Caco-2 (cell line): ENCODE measurements around the gene ITSN2. TPM values are rescaled to one million over a fixed set of nuclear protein-coding genes. Genes with fewer than 3 reads are reported as not detected.

Experiments
- BruUV-seq: library from RNA; stranded (reverse); fragments of 400-500 nt; replicated peaks from 2 replicates; lab custom pipeline; 2021; lab: Mats Ljungman, UMichigan
- CTCF ChIA-PET: fragments of 300-600 bp; sonication (Branson Sonifier 250); formaldehyde crosslinking; loops from one replicate; lab custom pipeline; 2022; ENCODE audit warnings: antibody characterized with exemption; lab: Charles Lee
- POLR2A ChIA-PET: fragments of 300-600 bp; sonication (Branson Sonifier 250); formaldehyde crosslinking; loops from one replicate; lab custom pipeline; 2022; ENCODE audit warnings: antibody characterized with exemption; lab: Charles Lee
- DNase-seq, 2 experiments: peaks; one replicate each; pipeline versions ENCODE4 v3.0.0 to v3.0.0-alpha.2; 2020 to 2022
- H3K27me3 ChIP-seq: replicated peaks from 2 replicates; pipeline ENCODE4 v1.6.0; 2011; ENCODE audit warnings: low read length; ENCODE audit not compliant: control insufficient read depth, insufficient read depth
- H3K36me3 ChIP-seq: 2 replicates; pipeline ENCODE4 v1.5.1; 2011; ENCODE audit warnings: low read length; ENCODE audit not compliant: control insufficient read depth, insufficient read depth
- H3K4me1 ChIP-seq: fragments of 250-450 bp; sonication (Bioruptor Pico); 2 replicates; pipeline ENCODE4 v1.5.1; 2020; ENCODE audit warnings: mild to moderate bottlenecking
- H3K4me3 ChIP-seq: 2 replicates; pipeline ENCODE4 v1.5.1; 2011; ENCODE audit warnings: low read depth, mild to moderate bottlenecking, control low read depth, low read length
- H3K9me3 ChIP-seq: fragments of 250-450 bp; sonication (Bioruptor Pico); 2 replicates; pipeline ENCODE4 v1.5.1; 2020; ENCODE audit warnings: mild to moderate bottlenecking, moderate library complexity
- H3K27ac Mint-ChIP-seq: one replicate; pipeline ENCODE4 v1.8.0; 2022; ENCODE audit warnings: mixed read lengths; ENCODE audit not compliant: unreplicated experiment
- H3K27me3 Mint-ChIP-seq: one replicate; pipeline ENCODE4 v1.8.0; 2022; ENCODE audit warnings: mixed read lengths; ENCODE audit not compliant: insufficient read depth, unreplicated experiment
- H3K36me3 Mint-ChIP-seq: one replicate; pipeline ENCODE4 v1.8.0; 2022; ENCODE audit warnings: mild to moderate bottlenecking, mixed read lengths; ENCODE audit not compliant: insufficient read depth, unreplicated experiment
- H3K4me1 Mint-ChIP-seq: one replicate; pipeline ENCODE4 v1.8.0; 2022; ENCODE audit warnings: low read depth, mixed read lengths; ENCODE audit not compliant: unreplicated experiment
- H3K4me3 Mint-ChIP-seq: one replicate; pipeline ENCODE4 v1.8.0; 2022; ENCODE audit warnings: mild to moderate bottlenecking, moderate library complexity, mixed read lengths; ENCODE audit not compliant: unreplicated experiment
- H3K9me3 Mint-ChIP-seq: one replicate; pipeline ENCODE4 v1.8.0; 2022; ENCODE audit warnings: mixed read lengths; ENCODE audit not compliant: unreplicated experiment
- intact Hi-C: fragments of 100-400 bp; cut with micrococcal nuclease; formaldehyde crosslinking; loops from one replicate; pipeline ENCODE4 v1.10.0; 2022; ENCODE audit not compliant: unreplicated experiment
- total RNA-seq: library from RNA; stranded (reverse); gene quantifications from 2 replicates; pipeline ENCODE4 v1.2.3, GENCODE V29; 2022
- TF ChIP-seq, protein P1 (sequence below), 2 experiments: fragments of 200-600 bp in 1 of 2; IDR thresholded peaks; 1 replicate in 1 of 2; 2 replicates in 1 of 2; pipeline versions ENCODE4 v1.5.1 to v1.8.0; 2011 to 2022; ENCODE audit warnings: antibody characterized with exemption in 1 of 2, control low read depth in 1 of 2, inconsistent platforms in 1 of 2, low read depth in 1 of 2, low read length in 1 of 2, mild to moderate bottlenecking in 1 of 2, moderate library complexity in 1 of 2; ENCODE audit not compliant: insufficient read depth in 1 of 2, severe bottlenecking in 1 of 2, unreplicated experiment in 1 of 2

The ITSN2 gene
- total RNA-seq, 1 experiment from 2014 or later: 49.4 TPM

DNA sequence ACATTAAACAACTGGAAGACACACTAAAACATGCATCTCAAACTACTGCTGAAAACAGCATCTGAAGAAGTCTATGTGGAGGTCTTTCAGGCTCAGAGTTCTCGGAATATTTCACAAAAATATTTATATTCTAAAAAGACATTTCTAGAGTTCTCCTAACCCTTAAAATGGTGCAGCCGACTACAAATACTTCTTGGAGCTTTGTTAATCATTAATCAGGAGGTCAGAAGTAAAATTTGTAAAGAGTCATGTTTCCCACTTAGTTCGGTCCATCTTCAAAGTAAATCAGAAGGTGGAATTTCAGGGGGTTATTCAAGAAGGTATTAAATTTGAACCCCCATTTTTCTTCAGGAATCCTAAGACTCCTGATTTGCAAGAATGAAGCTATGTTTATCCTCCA lies 112.7 kb downstream of the ITSN2 start:
- Histone ChIP-seq H3K9me3 (no peaks in the 10 kb centered on the region), H3K27me3 (no peaks in the 10 kb centered on the region), H3K4me3 (no peak overlapping the region), H3K4me1 (peaks cover 10% of the 10 kb centered on the region), H3K36me3 (no peaks in the 10 kb centered on the region; the same call in 1 of the 2 replicates)
- Mint-ChIP-seq H3K27ac (no peak overlapping the region), H3K4me1 (no peaks in the 10 kb centered on the region), H3K36me3 (peaks cover 31% of the 10 kb centered on the region), H3K9me3 (no peaks in the 10 kb centered on the region), H3K27me3 (no peaks in the 10 kb centered on the region), H3K4me3 (no peak overlapping the region)
- no peak for DNase-seq
- CTCF ChIA-PET: no interaction called here
- POLR2A ChIA-PET: interaction anchor here (0.7 kb wide), 1 partner anchor 101 kb away, joined by 4 read pairs; no protein-coding TSS in a partner anchor
- no TSS peak for BruUV-seq
- TF ChIP-seq, protein P1, sequence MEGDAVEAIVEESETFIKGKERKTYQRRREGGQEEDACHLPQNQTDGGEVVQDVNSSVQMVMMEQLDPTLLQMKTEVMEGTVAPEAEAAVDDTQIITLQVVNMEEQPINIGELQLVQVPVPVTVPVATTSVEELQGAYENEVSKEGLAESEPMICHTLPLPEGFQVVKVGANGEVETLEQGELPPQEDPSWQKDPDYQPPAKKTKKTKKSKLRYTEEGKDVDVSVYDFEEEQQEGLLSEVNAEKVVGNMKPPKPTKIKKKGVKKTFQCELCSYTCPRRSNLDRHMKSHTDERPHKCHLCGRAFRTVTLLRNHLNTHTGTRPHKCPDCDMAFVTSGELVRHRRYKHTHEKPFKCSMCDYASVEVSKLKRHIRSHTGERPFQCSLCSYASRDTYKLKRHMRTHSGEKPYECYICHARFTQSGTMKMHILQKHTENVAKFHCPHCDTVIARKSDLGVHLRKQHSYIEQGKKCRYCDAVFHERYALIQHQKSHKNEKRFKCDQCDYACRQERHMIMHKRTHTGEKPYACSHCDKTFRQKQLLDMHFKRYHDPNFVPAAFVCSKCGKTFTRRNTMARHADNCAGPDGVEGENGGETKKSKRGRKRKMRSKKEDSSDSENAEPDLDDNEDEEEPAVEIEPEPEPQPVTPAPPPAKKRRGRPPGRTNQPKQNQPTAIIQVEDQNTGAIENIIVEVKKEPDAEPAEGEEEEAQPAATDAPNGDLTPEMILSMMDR (IDR thresholded peaks at IDR 0.05; ENCODE audit: insufficient read depth in 1 of 2, low read depth in 1 of 2, low read length in 1 of 2, severe bottlenecking in 1 of 2, unreplicated experiment in 1 of 2): no peak
- intact Hi-C loops: no loop called here

DNA sequence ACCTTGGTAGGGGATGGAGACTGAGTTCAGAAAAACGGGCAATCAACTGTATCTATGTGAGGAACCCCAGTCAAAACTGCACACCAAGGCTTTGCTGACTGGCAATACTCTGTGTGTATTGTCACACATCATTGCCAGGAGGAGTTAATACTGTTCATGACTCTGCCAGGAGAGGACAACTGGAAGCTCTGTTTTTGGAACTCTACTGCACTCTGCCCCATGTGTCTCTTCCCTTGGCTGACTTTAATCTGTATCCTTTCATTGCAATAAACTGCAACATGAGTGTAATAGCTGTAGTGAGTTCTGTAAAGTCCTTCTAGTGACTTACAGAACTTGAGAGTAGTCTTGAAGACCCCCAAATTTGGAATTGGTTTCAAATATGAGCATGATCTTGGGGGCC lies 113.2 kb downstream of the ITSN2 start:
- no TSS peak for BruUV-seq
- DNase-seq: no peak
- ChIA-PET POLR2A (interaction anchor here (0.7 kb wide), 1 partner anchor 102 kb away, joined by 4 read pairs; no protein-coding TSS in a partner anchor), CTCF (no interaction called here)
- peaks cover 10% of the 10 kb centered on the region for H3K4me1 ChIP-seq
- no peak overlapping the region for H3K4me3 ChIP-seq
- no peaks in the 10 kb centered on the region; the same call in 1 of the 2 replicates for H3K36me3 ChIP-seq
- intact Hi-C loops: no loop called here
- peaks cover 27% of the 10 kb centered on the region for H3K36me3 Mint-ChIP-seq
- H3K27me3 Mint-ChIP-seq: no peaks in the 10 kb centered on the region
- H3K9me3 ChIP-seq: no peaks in the 10 kb centered on the region
- H3K27ac Mint-ChIP-seq: no peak overlapping the region
- no peak overlapping the region for H3K4me3 Mint-ChIP-seq
- no peaks in the 10 kb centered on the region for H3K4me1 Mint-ChIP-seq
- H3K9me3 Mint-ChIP-seq: no peaks in the 10 kb centered on the region
- no peaks in the 10 kb centered on the region for H3K27me3 ChIP-seq
- TF ChIP-seq, protein P1 (IDR thresholded peaks at IDR 0.05; ENCODE audit: insufficient read depth in 1 of 2, low read depth in 1 of 2, low read length in 1 of 2, severe bottlenecking in 1 of 2, unreplicated experiment in 1 of 2): no peak

DNA sequence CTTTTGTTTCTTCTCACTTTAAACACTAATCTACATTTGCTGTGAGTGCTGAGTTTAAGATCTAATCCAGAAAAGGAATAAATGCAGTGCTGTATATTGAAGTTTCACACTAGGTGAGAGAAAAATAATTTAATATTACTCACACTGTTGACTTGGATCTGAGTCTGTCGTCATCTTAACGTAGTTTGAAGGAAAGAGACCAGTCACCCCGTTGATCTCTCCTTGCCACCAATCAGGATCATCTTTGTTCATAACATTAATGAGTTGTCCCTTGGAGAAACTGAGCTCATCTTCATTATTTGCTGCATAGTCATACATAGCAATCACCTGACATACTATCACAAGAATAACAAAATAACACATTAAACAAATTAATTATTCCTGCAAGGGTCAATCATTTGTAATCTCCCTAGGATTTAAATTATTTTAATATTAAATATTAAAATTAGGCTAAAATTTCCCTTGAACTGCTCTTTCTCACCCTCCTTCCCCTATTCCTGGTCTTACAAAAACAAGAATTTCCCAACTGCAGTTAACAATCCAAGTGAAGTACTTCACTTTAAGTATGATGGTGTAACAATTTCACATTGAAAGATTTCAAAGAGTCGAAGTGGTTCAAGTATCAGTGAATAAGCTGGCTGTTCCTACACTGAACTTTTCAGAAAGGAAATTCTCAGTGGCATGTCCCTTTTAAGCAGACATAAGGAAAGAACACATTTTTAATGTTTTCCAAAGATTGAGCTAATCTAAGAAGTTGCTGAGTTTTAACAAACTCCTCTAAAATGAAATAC lies 114.2 kb downstream of the ITSN2 start:
- intact Hi-C loops: no loop called here
- DNase-seq: no peak
- no peaks in the 10 kb centered on the region; the same call in 1 of the 2 replicates for H3K36me3 ChIP-seq
- ChIA-PET POLR2A (no interaction called here), CTCF (no interaction called here)
- Mint-ChIP-seq H3K27me3 (no peaks in the 10 kb centered on the region), H3K4me1 (no peaks in the 10 kb centered on the region), H3K9me3 (no peaks in the 10 kb centered on the region), H3K27ac (no peak overlapping the region), H3K36me3 (peaks cover 22% of the 10 kb centered on the region), H3K4me3 (no peak overlapping the region)
- no peak overlapping the region for H3K4me3 ChIP-seq
- BruUV-seq: no TSS peak
- H3K4me1 ChIP-seq: peaks cover 10% of the 10 kb centered on the region
- H3K9me3 ChIP-seq: no peaks in the 10 kb centered on the region
- H3K27me3 ChIP-seq: no peaks in the 10 kb centered on the region
- TF ChIP-seq, protein P1 (IDR thresholded peaks at IDR 0.05; ENCODE audit: insufficient read depth in 1 of 2, low read depth in 1 of 2, low read length in 1 of 2, severe bottlenecking in 1 of 2, unreplicated experiment in 1 of 2): no peak
